Measurements from ENCODE around the gene MYL2.
"Not testable (repeated sequence)": the region's sequence is repeated elsewhere in the genome, so short reads cannot be mapped to it uniquely, and the experiment has no call there.

The MYL2 gene, protein sequence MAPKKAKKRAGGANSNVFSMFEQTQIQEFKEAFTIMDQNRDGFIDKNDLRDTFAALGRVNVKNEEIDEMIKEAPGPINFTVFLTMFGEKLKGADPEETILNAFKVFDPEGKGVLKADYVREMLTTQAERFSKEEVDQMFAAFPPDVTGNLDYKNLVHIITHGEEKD

DNA sequence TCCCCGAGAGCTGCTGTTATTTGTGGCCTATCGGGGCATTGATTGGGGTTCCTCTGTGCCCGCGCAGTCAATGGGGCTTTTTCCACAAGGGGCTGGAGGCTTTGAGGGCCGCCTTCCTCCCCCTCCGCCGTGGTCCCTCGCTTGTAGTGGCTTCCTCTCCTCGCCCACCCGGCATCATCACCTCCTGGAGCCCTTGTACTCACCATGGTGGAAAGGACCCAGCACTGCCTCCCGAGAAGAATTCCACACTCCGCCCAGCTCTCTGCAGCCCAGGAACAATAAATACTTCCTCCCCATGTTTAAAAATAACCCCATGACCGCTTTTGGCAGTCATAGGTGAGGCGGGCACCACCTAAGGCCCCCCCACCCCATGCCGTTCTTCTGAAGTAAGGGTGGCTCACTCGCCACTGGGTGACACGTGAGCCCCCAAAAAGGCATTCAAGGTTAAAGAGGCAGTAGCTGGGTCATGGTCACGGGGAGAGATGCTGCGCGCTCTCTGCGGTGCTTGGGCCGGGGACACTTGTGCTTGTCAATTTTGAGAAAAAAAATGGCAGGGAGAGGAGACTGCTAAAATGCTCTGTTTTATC lies at the start of gene MYL2:
TSS of gene MYL2 (minus strand) at position 256 of the 587 bp plus-strand sequence. CDS start at position 206, 50 bp downstream.
- DNase-seq: no peak

DNA sequence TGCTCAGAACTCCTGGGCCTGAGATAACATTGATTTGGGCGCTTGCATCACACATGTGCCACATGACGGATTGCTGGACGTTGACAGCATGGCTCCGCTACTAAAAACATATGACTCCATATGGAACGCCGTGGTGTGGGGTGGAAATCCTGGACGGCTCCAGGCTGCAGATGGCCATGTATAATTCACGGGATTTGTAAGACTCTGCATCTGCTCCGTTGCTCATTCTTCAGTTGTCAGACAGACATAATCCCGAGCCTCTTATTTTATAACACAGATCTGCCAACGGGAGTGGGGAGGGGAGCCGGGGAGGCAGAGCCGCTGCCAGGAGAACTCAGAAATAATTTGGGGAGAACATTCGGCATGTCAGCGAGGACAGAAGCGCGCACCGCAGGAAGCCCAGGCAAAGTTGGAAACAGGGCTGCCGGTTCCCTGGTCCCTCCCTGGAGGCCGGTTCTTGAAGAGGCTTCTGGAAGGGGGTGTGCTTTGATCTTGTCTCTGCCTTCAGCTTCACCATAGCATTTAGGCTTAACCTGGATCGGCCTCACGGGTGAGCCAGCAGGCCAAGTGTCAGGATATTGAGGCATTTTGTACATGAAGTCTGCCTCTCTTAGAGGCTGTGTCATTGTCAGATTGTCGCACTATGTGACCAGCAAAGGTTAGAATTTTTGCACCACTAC lies 45.8 kb upstream of the MYL2 start:
- DNase-seq: no peak

DNA sequence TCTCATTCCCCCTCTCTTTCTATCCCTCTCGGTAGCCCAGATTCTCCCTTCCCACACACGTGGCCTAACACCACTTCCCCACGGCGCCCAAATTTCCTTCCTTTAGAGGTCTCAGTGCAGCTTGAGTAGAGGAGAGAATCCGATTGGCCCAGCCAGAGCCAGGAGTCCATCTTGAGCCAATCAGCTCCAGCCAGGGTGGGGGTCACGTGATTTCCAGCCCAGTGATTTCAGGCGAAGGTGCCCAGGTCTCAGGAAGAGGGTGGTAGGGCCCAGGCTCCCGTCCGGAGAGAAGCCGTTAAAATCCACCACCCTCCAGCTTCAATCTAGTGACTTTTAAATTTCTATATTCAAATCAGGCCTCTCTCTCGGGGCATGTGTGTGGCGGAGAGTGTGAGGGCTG lies 45.2 kb upstream of the MYL2 start:
- DNase-seq: no peak

DNA sequence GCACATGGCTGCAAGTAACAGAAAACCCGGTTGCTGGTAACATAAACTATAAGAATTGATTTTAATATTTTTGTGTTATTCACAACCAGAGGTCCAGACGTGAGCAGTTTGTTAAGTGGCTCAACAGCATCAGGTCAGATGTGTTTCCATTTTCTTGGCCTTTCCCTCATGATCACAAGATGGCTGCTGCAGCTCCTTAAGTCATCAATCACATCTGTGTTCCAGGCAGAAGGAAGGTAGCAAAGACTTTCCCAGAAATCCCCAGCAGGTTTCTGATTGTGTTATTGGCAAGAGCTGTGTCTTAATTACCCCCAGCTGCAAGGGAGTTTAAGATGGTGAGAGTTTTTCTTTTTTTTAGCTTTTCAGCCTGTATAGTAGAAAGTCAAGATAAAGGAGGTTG lies 40.4 kb upstream of the MYL2 start:
- DNase-seq: no peak

DNA sequence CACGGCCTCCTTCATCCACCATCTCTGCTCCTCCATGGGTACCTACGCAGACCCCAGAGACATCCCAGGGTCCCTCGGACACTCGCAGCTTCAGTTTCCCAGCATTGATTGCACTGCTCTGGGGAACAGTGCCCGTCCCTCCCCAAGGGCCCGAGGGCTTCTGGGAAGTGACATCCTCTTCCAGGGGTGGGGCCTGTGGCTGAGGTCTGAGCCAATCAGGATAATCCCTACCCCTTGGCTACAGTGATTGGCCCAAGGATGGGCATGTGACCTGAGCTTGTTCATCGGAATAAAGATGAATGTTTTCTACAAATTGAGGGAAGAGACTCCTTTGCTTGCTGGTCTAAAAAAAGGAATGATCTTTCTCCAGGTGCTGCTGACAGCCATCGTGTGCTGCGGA lies 37.3 kb upstream of the MYL2 start:
- no peak for DNase-seq

DNA sequence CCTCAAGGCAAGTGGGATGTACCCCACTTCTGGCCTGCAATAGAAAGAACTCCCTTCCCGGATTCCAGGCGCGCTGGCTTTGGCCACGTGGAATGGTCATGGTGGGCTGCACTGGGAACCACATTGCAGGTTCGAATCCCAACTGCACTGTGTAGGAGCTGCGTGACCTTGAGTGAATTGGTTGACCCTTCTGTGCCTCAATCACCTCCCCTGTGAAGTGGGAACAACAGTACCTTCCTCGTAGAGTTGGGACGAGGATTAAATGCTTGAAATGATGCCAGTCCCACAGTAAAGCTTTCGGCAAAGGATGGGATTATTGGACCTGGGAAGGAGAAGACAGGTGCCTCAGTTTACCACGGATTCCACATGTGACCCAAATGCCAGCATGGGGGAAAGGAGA lies 36.8 kb upstream of the MYL2 start:
- no peak for DNase-seq

DNA sequence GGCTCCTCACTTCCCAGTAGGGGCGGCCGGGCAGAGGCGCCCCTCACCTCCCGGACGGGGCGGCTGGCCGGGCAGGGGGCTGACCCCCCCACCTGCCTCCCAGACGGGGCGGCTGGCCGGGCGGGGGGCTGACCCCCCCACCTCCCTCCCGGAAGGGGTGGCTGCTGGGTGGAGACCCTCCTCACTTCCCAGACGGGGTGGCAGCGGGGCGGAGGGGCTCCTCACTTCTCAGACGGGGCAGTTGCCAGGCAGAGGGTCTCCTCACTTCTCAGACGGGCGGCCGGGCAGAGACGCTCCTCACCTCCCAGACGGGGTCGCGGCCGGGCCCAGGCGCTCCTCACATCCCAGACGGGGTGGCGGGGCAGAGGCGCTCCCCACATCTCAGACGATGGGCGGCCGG lies 30.5 kb upstream of the MYL2 start:
- not testable (repeated sequence) for DNase-seq

DNA sequence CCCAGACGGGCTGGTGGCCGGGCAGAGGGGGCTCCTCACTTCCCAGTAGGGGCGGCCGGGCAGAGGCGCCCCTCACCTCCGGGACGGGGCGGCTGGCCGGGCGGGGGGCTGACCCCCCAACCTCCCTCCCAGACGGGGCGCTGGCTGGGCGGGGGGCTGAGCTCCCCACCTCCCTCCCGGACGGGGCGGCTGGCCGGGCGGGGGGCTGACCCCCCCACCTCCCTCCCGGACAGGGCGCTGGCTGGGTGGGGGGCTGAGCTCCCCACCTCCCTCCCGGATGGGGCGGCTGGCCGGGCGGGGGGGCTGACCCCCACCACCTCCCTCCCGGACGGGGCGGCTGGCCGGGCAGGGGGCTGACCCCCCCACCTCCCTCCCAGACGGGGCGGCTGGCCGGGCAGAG lies 30.1 kb upstream of the MYL2 start:
- DNase-seq: not testable (repeated sequence)

DNA sequence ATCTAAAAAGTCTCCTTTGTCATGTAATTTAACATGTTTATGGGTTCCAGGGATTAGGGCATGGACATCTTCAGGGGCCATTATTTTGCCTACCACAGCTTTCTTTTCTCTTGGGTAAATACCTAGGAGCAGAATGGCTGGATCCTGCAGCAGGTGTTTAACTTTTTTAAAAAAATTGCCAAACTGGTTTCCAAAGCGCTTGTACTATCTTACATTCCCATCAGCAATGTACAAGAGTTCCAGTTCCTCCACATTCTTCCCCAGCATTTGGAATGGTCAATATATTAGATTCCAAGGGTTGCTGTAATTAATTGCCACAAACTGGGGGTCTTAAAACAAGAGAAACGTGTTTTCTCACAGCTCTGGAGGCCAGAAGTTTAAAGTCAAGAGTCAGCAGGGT lies 27.7 kb upstream of the MYL2 start:
- DNase-seq: no peak

DNA sequence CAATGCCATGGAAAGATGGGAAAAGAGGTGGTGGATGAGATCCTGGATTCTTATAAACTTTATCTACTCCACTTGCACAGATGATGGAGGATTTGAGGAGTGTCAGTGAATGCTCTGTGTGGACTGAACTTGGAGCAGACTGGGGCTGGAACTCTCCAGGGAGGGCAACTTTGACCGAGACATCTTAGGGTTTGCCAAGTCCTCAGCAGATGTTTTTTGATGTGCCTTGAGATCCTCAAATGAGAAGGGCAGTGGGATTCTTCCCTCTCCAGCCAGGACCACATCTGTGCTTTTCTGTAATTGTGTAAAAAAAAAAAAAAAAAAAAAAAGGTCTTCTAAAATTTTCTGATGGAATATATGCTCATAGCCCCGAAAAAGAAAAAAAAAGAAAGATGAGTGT lies 23.0 kb upstream of the MYL2 start:
- DNase-seq: no peak

DNA sequence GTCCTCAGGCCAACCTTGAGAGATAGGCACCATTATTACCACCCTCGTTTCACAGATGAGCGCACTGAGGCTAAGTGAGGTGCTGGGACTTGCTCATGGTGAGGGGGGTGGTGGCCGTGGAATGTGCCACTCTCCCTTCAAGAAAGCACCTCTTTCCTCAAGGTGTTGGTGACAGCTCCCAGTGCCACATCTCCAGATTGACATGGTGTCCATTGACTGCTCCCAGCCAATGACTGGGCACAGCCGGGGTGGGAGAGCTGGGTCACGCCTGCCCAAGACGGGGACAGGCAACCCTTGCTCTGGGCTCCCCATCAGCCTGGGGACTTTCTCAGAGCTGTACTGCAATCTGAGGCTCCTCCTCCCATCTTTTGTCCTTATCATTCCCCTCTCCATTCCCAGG lies 21.0 kb upstream of the MYL2 start:
- no peak for DNase-seq

DNA sequence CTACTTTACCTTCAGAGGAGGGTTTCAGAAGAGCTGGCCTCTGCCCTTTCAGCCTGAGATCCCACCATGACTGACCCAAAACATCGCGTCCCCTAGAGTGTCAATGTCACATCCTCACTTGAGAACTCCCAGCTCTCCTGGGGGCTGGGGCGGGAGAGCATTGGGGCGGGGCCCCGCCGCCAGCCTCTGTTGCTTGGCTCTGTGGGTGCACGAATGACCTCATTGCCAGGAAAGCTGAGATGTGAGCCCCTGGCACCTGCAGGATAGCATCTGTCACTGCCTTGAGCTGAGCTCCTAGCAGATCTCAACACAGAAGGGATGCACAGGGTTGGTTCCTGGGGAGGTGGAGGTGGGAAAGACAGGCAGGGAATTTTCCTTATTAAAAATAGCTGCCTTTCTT lies 20.6 kb upstream of the MYL2 start:
- no peak for DNase-seq

DNA sequence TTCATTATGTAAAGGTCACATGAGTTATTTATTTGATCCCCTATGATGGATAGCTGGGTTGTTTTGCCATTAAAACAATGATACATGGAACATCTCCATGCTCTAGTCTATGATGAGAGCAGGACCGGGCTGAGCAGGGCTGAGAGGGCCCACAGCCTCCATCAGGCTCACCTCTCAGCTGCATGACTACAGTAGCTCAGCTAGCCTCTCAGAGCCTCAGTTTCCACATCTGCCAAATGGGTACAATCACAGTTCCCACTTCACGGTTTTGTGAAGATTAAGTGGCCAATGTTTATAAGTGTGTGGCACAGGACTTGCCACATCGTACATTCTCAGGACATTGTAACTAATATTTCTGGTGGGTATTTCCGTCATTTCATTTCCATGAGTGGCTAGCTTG lies 19.9 kb upstream of the MYL2 start:
- DNase-seq: no peak

DNA sequence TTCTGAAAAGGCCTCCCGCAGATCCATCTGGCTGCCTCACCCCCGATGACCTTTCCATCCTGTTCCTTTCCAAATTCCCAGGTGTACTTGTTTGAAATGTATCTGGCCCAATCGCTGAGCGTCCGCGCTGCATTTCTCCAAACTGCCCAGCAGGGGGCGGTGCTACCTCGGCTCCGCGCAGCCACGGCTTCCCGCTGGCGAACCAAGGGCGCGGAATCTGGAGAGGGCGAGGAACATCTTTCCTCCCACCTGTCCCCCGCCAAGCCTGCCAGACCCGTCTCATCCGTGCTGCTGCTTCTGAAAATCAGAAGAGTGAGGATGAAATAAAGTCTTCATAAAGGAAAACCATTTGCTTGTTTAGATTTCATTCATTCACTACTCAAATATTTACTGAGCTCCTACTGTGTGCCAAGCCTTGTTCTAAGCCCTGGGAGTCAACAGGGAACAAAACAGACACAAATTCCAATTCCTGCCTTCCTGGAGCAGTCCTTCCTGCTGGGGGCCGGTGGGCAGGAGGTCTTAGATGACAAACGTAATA lies 16.8 kb upstream of the MYL2 start:
- DNase-seq: no peak

DNA sequence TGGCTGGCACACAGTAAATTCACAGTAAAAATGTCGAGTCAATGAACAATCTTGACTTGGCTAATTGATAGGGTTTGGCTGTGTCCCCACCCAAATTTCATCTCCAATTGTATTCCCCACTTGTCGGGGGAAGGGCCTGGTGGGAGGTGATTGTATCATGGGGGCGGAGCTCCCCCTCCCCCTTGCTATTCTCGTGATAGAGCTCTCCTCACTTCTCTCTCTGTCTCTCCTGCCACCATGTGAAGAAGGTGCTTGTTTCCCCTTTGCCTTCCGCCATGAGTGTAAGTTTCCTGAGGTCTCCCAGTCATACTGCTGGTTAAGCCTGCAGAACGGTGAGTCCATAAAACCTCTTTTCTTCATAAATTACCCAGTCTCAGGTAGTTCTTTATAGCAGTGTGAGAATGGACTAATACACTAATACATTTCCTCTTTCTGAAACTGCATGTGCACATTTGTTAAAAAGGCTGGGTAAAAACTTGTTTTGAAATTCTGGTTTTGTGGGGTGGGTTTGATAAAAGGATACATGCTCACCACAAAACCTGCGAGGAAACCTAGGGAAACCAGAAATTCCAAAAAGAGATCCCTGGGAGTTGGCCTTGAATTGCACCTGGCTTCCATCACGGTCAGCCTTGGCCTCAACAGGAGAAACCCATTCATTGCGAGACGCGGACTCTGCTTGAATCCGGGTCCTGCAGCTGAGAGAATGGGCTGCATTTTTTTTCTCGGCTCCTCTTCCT lies 16.2 kb upstream of the MYL2 start:
- no peak for DNase-seq

DNA sequence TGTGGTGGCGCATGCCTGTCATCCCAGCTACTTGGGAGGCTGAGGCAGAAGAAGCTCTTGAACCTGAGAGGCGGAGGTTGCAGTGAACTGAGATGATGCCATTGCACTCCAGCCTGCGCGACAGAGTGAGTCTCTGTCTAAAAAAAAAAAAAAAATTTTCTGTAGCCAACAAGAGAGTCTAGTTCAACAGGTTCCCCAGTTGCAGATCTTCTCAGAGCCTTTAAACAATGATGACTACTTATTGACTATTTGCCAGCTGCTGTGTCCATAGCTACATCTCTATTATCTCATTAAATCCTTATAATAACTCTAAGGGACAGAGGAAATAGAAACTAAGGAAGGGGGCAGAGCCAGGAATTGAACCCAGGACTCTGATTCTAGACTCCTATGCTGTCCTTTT lies 15.2 kb upstream of the MYL2 start:
- DNase-seq: no peak

DNA sequence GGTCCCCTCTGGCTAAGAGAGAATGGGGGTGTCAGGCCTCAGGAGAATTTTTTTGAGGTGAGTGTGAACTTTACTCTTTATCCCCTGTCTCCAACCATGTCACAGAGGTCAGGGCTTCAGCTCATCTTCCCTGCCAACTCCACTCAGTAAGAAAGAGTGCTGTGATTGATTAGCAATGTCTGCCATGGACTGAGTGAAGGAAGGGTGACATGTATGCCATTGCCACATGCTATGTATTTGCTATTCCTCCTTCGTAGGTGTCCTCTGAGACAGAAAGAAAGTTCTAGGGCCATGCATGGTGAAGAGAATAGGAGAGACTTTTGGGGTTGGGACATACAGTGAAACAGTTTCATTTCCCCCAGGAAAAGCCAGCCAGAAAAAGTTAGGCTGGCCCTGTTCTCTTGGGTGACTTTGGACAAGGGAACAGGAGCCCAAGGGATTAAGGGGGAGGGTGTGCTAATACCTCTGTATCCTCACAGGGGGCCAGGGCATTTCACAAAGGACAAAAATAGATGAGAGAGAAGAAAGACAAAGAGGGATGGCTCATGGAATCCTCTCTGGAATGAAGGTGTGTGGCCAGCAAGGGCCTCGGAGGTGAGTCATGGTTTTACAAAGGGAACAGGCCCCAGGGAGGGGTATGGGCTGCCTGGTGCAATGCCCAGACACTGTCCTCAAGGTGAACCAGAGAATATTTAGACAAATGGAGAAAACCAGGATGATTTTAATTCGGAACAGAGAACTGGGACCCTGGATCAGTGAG lies 13.9 kb upstream of the MYL2 start:
- DNase-seq: no peak

DNA sequence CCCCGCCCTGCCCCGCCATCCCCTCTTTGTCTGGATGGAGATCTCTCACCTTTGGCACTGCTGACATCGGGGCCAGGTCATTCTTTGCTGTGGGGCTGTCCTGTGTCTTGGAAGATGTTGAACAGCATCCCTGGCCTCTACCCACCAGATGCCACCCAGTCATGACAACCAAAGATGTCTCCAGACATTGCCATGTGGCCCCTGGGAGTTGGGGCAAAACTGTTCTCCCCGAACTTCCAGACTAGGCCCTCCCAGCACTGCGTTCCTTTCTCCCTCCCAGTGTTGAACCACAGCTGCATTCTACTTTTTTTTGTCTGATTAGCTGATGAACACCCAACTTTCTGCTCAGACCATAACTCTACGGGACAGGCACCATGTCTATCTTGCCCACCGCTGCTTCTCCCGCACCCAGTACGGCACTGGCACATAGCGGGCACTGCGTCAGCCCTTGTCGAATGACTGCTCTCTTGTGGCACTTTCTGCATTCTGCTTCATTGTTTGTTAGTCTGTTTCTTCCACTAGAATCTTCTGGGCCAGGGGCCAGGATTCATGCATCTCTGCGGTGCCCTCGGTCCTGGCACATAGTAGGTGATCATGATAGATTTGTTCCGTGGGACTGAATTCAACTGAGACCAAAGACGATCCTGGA lies 13.1 kb upstream of the MYL2 start:
- no peak for DNase-seq

DNA sequence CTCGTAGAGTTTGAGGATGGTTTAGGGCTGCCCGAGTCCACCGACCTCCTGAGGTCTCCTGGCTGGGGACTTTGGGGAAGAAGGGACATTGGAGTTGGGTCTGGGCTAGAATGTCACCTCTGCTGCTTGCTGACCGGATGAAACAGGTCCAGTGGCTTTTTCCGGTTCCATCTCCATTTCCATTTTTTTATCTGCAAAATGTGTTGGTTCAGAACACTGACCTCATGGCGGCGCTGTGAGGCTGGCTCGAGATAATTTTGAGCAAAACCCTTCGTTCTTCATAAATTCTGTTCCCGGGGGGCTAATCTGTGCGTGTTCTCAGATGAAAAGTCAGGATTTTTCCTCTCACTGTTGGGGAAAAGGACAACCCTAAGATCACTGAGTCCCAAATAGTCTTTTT lies 11.7 kb upstream of the MYL2 start:
- no peak for DNase-seq

DNA sequence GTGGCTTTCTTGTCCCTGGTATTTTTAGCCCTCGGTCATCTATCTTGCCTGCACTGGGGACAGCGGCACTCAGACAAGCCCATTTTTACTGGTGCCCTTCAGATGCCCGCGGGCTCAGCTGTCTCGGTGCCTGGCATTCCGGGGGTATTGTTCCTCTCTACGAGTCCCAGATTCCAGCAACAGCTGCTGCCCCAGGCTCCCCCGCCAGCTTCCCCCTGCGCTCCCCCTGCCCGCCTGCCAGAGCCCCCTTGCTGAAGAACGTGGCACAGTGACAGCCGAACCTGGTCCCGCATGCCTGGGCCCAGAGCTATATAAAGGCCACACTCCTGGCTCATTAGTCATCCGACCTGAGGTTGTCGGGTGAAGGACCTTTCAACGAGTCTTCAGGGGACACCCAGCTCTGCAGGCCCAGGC lies 10.9 kb upstream of the MYL2 start:
- no peak for DNase-seq

DNA sequence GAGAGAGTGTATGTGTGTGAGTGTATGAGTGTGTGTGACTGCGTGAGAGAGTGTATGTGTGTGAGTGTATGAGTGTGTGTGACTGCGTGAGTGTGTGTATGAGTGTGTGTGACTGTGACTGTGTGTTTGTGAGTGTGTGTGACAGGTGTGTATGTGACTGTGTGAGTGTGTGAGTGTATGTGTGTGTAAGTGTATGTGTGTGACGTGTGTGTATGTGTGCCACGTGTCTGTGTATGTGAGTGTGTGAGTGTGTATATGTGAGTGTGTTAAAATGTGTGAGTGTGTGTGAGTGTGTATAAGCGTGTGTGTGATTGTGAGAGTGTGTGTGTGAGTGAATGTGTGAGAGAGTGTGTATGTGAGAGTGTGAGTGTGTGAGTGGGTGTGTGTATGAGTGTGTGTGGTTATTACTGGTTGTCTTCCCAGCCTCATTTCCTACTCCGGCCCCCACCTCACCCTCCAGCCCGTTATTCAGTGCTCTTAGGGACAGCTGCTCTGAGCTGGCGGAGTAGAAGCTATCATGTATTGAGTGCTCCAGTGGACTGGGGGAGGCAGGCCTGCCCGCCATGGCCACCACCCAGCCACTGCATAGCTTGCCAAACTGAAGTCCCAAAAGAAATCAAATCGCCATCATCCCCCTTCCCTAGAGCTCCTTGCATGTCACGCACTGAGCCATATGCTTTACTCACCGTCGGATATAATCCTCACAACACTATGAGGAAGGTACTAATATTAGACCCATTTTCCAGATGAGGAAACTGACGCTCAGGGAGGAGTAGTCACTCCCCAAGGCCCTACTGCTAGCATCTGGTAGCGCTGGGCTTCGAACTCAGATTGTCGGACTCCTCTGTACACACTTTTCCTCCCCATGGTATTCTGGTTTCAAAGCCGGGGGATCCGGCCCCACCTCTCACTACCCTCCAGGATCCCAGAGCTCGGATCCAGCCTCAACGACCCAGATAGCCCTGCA lies 10.3 kb upstream of the MYL2 start:
- DNase-seq: no peak

All from NCI-H510A (cell line).